T1000 (cell line): ENCODE measurements around the gene TRIM8.

ENCODE experiments used
- DNase-seq: peaks from one replicate; lab custom pipeline; 2025; ENCODE audit warnings: mixed read lengths; lab: John Stamatoyannopoulos, UW

Gene TRIM8, protein sequence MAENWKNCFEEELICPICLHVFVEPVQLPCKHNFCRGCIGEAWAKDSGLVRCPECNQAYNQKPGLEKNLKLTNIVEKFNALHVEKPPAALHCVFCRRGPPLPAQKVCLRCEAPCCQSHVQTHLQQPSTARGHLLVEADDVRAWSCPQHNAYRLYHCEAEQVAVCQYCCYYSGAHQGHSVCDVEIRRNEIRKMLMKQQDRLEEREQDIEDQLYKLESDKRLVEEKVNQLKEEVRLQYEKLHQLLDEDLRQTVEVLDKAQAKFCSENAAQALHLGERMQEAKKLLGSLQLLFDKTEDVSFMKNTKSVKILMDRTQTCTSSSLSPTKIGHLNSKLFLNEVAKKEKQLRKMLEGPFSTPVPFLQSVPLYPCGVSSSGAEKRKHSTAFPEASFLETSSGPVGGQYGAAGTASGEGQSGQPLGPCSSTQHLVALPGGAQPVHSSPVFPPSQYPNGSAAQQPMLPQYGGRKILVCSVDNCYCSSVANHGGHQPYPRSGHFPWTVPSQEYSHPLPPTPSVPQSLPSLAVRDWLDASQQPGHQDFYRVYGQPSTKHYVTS

DNA sequence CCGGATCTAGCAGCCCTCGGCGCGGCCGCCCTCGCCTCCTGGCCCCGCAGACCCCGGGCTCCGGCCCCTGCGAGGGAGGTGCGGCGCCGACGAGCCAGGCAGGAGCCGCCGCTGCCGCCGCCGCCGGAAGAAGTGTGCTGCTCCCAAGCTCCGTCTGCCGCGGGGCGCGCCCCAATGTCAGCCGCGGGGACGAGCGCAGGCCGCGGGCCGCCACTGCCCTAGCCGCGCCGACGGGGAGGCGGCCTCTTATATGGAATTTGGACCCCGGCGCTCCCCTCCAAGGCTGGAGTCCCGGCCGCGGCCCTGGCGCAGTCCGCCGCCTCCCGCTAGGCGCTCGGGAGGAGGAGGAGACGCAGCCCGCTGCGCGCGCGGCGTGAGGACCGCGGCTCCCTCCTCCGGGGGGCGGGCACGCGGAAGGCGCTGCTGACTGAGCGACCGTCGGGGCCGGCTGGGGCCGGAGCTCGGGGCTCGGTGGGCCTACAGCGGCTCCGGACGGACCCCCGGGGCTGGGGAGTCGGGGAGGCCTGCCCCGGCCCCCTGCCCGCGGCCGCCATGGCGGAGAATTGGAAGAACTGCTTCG is at the start of gene TRIM8:
TRIM8 (plus strand) TSS at position 414 of the 580 bp plus-strand sequence; CDS start at position 553, 139 bp downstream.
- DNase-seq = no peak

DNA sequence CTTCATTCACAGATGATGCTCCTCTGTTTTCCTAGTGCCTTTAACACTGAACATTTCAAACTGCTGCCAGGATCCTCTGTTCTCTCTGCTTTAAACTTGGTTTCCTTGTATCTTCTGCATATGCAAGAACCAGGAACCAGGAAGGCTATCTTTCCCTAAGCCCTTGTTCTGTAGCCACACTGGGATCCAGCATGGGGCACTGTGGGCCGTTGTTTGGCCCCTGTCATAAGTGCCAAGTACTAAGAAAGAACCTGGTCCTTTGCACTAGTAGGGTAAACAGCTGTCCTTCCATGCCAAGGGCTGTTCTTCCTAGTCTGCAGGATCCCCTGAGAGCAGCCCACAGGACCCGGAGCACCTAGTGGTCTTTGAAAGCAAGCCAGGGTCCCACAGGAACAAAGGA is 49.0 kb upstream of the TRIM8 start:
- DNase-seq = no peak

DNA sequence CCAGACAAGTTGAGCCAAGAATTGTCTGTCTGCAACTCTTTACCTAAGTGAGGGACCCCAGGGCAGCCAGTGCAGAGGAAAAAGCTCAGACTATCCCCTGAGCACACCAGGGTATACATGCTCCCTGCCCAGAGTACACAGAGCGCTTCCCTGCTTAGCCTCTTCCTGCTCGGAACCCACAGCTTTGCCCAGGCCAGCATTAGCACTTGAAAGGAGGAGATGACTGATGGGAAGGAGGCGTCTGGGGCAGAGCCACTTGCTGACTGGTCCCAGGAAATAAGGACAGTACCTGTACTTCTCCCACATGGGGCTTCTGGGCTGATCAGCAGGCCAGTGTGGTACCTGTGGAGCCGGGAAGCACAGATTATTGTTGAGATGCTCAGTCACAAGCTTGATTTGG is 48.4 kb upstream of the TRIM8 start:
- DNase-seq = no peak

DNA sequence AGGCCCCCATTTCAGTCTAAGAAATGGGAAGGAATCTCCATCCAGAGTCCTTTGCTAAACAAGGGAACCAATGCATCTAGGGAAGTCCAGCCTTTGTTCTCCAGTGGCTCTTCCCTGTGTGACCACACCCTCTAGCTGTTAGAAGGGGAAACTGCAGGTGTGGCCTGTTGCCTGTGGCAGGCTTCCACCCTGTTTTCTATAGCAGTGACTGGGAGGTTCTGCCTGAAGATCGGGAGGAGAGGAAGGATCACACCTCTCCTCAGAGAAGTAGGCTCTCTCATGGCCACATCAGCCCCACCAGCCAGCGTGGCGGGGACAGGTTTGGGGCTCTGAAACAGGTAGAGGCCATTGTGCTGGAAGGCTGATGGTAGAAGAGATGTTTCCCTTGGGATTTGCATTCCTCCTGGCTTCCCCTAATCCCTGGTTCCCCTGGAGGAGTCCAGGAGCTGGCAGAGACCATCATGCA is 47.7 kb upstream of the TRIM8 start:
- DNase-seq = no peak

DNA sequence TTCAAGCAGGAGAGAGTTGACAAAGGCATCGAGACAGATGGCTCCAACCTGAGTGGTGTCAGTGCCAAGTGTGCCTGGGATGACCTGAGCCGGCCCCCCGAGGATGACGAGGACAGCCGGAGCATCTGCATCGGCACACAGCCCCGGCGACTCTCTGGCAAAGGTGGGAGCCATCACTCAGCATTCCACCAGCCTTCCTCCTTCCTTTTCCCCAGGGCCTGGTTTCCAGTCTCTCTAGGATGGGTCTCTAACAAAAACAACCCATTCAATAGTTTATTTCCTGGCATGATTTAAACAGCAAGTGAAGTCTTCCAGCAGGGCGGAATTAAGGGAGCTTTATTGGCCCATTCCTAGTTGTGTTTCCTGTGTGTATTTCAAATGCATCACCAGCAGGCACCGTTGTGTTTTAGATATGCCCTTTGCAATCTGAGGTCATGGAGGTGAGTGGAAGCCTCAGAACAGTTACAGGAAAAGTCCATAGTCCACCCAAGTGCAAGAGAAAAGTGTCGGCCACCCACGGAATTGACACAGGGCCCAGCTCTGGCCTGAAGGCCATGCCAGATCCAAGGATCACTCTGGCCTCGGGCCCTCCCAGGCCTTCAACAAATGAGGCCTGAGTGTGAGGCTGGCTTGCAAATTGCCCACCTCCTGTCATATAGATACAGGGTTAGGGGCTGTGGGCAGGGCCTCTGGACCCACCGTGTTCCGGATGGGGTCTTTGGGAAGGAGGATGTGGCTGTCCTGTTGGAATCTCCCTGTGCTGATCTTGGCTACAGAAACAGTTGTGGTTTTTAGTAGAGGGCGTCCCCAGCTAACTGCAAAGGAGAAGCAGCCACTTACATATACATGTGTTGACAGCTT is 46.9 kb upstream of the TRIM8 start:
- no peak for DNase-seq

DNA sequence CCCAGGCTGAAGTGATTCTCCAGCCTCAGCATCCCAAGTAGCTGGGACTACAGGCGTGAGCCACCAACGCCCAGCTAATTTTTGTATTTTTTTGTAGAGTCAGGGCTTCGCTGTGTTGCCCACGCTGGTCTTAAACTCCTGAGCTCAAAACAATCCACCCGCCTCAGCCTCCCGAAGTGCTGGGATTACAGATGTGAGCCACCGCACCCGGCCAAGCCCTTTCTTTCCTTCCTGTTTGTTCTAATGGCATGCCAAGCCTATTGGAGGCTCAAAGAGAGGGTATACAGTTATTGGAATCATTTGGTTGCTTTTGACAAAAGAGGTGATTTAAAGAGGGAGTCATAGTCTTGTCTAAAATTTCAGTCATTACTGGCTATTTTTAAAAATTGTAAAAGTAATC is 46.0 kb upstream of the TRIM8 start:
- DNase-seq = no peak

DNA sequence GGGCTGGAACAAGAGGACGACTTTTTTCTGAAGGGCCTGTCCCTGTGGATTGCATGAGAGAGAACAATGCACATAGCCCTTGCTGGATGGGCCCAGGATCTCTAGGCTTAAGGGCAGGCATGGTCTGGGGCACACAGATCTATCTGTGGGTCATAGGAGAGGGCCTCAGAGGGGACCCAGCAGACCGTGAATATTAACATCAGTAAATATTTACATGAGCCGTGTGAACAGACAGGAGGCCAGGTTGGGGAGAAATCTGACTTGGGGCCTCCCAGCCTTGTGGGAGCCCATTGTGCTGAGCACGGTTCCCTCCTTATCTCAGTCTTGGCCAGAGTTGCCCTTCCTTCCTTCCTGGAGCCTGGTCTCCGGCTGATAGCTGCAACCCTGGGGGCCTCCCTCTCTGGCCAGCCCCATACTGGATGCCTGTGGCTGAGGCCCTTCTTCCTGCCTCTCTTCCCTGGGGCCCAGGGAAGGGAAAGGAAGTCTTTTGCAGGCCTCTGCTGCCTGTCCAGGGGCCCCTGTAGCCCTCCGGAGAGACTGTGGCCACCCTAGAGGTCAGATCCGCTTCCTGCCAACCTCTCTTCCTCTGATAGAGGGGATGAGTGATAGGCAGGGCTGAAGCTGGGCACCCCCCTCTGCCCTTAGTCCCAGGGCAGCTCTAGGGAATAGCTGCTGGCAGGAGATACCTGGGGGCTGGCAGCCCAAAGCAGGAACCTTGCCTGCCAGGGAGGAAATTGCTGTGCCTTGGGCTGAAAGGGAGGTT is 44.5 kb upstream of the TRIM8 start:
- no peak for DNase-seq

DNA sequence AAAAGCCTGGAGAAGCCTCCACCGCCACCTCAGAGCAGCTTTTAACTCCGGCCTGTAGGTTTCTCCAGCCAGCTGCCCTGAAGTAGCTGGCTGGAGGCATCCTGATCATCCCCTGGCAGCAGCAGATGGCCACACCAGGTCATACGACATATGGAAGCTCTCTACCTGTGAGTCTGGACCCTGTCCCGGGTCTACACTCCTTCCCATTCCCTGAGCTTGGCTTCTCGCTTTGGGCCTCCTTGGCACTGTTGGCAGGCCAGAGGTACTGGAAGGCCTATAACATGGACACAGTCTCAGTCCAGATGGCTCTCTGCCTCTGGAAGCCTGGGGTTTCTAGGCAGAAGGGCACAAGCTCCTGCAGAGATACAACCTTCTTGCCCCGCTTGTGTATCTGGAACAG is 43.5 kb upstream of the TRIM8 start:
- DNase-seq = no peak

DNA sequence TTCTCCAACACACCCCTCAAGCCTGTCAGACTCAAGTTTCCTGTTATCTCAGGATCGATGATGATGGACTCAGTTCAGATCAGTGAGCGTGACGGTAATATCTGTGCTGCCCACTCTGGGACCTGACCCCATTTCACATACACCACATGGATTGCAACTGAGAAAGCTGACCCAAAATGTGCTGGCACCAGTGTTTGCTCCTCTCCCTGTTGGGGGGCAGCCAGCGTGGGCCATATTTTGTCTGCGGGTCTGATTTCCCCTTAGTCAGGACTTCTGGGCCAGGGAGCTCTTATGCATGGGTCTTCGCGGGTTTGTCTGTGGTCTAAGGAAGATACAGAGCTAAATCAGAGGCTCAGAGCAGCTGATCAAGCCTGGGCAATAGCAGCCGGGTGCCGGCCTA is 42.6 kb upstream of the TRIM8 start:
- no peak for DNase-seq

DNA sequence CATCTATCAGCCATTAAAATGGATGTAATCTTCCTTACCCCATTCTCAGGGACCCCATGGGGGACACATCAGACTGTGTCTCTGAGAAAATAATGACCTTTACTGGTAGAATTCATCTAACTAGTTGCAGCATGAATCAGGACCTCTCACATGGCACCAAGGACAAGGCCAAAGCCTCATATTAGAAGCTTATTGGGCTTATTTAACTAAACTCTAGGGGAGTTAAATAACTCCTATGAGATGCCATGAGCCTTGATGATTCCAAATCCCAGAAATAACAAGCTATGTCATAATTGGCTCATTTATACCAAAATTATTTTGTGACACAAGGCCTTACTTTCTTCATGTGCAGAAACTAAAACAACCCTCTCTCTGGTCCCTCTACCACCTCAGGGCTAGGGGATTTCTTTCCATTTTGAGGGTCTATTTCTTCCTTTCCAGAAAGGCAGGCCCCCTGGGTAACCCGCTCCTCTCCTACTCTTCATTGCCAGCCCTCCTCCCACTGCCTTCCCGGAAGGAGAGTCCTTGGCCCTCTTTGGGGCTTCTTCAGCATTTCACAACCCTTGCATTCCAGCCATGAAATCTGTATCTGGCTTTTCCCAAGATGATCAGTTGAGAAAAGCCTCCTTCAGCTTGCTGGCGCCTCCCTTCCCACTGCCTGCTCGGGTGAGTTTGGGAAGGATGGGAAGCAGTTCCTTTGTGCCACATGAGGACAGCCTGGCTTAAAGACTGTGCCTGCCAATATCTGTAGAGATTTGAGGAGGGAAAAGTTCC is 41.8 kb upstream of the TRIM8 start:
- no peak for DNase-seq

DNA sequence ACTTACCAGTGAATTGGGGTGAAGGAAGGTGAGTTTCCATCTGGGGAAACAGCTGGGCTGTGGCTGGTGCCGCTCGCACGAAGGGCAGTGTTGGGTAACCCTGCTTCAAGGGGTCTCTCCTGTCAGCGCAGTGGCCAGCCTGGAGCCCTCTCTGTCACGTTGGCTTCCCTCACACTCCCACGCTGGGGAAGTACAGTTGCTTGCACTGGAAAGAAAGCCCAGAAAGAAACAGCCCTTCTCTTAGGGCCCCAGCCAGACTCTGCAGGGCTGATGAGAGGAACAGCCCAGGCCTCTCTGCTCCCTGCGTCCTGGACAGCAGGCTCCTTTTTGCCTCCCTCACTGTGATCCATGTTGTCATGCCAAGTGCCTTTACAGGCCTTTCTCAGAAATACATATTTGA is 40.3 kb upstream of the TRIM8 start:
- DNase-seq = no peak

DNA sequence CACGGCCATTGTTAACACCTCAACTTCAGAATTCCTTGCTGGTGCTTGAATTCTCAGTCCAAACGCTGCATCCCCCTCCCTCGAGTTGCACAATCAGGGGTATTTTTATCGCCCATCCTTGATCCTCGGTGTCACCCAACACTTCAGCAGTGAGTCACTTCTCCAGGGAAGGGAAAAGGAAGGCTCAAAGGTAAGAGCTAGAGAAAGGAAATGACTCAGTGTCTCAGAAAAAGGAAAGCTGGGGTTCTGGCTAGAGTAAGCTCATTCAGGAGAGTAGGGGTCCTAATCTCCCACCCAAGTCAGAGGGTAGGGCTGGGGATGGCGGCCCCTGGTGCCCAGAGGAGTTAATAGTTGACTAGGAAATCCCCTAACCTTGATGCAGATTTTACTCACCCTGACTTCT is 39.8 kb upstream of the TRIM8 start:
- DNase-seq = no peak

DNA sequence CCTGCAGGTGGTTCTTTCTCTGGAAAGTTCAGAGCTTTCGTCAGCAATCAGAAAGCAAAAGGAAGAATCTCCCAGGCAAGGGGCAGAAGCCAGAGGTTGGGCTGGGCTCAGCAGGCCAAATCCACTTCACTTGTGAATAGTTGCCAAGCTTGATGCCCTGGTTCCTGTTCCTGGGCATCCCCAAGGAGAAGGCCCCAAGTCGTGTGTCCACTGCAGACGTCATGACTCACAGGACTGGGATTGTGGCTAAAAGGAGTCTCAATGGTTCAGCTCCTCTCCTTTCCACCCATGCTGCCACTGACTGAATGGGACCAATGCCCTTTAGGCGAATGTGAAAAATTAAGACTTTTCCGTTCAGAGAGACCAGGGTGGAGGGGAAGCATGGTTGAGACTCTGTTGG is 38.6 kb upstream of the TRIM8 start:
- no peak for DNase-seq

DNA sequence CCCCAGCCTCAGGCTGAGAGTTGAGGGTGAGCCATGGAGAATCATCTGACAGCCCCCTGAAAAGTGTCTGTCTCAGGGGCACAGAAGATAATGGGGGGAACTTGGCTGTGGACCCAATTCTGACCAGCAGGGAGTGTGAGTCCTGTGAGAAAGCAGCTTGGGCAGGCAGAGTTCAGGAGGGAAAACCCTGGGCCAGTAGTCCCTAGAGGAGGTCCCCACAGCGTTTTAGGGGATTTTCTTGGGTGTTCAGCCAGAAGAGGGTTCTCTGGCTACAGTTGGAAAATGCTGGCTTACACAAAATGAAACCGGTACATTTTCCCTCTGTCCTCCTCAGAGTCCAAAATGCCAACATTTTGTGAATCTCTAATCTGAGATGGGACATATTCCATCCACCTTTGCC is 35.8 kb upstream of the TRIM8 start:
- DNase-seq = no peak

DNA sequence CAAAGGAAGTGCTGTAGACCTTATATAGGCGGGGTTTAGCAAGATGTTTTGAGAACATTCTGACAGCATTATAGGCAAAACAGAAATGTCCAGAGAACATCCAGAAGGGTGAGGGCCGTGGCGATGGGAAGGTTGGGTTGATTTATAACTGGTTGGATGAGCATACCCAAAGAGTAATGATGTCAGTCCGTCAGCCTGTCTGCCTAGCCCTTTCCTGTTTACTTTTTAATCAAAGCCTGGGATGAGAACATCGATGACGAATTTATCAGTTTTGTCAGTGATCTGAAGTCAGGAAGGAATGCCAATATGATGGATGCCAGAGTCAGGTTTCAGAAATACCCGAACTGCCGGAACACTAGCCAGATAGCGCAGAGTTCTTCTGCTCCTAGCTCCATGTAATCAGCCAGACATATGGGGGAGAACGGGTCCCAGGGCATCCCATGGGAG is 33.8 kb upstream of the TRIM8 start:
- no peak for DNase-seq

DNA sequence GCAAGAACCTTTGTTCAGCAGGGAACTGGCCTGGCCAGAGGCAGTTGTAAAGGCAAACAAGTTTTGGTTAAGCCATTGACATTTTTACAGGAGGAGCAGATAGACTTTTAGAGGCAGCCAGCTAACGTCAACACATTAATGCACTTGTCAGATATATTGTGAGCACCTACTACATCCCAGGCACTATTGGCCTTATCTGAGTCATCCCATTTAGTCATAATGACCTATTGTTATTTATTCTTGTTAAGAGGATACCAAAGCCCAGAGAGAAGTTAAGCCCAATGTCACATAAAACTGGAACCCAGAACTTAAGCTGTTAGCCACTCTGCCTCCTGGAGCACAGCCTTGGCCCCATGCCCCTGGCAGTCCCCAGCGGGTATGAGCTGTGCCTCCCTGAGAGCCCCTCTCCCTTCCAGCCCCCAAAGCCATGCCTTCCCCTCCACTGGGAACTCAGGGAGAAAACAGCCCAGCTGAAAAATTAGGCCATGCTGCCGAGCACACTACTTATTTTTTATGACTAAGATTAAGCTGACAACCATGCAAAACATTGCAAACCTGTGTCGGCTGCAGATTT is 32.7 kb upstream of the TRIM8 start:
- DNase-seq = no peak

DNA sequence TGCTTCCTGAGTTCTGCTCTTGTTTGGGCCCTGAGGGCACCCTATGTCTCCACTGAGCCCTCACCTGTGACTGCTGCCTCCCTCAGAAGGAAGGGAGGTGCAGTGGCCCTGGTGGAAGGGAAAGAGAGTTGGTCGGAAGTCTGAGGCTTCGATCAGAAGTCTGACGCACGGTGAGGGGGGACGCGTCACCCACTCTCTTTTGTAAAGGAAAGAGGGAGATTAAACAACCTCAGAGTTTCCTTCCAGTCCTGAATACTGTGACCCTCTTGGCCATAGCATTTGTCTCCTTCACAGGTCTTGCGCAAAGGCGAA is 31.4 kb upstream of the TRIM8 start:
- no peak for DNase-seq

DNA sequence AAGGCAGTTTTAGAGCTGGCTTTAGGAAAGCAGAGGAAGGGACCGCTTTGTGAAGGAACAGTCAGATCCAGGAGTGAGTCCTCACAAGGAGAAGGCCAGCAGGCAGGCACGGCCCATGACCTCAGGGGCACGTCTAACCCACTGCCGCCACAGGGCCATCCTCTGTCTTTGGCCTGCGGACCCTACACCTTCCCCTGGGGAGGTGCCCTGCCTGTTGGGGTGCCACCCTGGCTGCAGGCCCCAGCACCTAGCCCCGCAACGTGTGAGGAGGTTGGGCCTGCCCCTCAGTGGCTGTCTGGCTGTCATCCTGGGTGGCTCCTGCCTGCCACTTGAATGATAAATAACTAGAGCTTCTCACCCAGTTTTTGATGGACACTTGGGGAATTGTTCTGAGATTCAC is 31.0 kb upstream of the TRIM8 start:
- no peak for DNase-seq

DNA sequence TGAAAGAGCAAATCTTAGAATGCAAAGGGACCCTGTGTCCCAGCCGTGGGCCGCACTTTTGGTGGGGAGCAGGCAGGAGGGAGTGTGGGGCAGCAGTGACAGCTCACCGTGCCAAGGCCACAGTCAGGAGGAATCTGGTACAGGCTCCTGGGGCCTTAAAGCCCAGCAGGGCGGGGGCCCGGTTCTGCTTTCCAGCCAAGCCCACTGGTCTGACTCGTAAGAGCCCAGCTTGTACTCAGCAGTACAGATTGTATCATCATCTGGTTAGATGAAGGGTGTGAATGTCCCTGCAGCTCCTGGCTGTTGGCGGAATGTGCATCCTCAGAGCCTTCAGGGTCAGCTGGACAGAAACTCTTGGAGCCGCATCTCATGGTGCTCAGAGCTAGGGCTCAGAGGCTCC is 30.5 kb upstream of the TRIM8 start:
- DNase-seq = no peak

DNA sequence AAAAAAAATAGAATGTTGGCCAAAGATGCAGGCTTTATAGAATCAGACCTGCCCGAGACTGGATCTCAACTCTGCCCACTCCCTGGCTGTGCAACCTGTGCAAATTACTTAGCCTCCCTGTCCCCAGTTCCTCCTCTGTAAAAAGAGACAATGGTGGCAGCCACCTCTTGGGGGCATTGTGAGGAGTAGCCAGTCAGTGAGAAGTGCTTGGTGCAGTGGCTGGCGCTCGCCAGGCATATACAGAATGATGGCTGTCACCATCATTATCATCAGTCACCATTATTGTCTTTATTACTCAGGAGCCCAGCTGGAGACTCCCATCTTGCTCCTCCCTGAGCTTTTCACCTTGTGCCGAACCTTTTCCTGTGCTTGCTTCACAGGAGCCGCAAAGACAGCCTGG is 29.4 kb upstream of the TRIM8 start:
- DNase-seq = no peak

DNA sequence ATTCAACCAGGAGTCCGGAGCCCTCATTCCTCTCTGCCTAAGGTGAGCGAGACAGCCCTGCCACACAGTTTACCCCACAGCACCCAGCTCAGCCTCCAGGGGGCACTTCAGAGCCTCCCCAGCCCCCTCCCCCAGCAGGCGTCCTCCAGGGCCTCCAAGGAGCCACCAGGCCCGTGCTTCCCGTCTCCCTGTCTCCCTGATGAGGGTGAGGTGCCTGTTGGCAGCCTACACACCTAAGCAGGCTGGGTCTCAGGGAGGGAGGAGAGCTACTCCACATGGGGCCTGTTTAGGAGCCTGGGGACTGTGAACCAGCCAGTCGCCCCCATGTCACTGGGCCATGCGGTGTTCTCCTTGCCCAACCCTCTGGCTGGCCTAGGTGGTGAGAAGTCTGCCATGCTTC is 28.9 kb upstream of the TRIM8 start:
- DNase-seq = no peak
